Mesothelial cell of epicardium (in vitro differentiated cells): Measurements from ENCODE around the gene PLD3. TPM values are rescaled to one million over a fixed set of nuclear protein-coding genes. Genes with fewer than 3 reads are reported as not detected.

ENCODE experiments used
- DNase-seq, 2 experiments: peaks; one replicate each; pipeline ENCODE4 v3.0.0; 2021; ENCODE audit warnings: low spot score in 2 of 2; ENCODE audit not compliant: unreplicated experiment in 2 of 2
- H3K27ac Mint-ChIP-seq: 2 replicates; pipeline ENCODE4 v1.8.0; 2021; ENCODE audit warnings: mixed read lengths
- H3K27me3 Mint-ChIP-seq: 2 replicates; pipeline ENCODE4 v1.8.0; 2021; ENCODE audit warnings: low read depth, mixed read lengths
- H3K36me3 Mint-ChIP-seq: 2 replicates; pipeline ENCODE4 v1.8.0; 2021; ENCODE audit warnings: mixed read lengths
- H3K4me1 Mint-ChIP-seq: 2 replicates; pipeline ENCODE4 v1.8.0; 2021; ENCODE audit warnings: mixed read lengths
- H3K4me3 Mint-ChIP-seq: 2 replicates; pipeline ENCODE4 v1.8.0; 2021; ENCODE audit warnings: mild to moderate bottlenecking, moderate library complexity, mixed read lengths
- H3K9me3 Mint-ChIP-seq: 2 replicates; pipeline ENCODE4 v1.8.0; 2021; ENCODE audit warnings: mixed read lengths
- total RNA-seq: library from RNA; stranded (reverse); gene quantifications from 3 replicates; pipeline ENCODE4 v1.2.1, GENCODE V29; 2021
- TF ChIP-seq, protein P1 (sequence below): fragments of 200-600 bp; sonication (generic); IDR thresholded peaks from one replicate; pipeline ENCODE4 v1.5.0; 2021; ENCODE audit warnings: antibody characterized with exemption; ENCODE audit not compliant: unreplicated experiment

PLD3 gene
- total RNA-seq, 1 donor from 2014 or later, result 369 TPM

DNA sequence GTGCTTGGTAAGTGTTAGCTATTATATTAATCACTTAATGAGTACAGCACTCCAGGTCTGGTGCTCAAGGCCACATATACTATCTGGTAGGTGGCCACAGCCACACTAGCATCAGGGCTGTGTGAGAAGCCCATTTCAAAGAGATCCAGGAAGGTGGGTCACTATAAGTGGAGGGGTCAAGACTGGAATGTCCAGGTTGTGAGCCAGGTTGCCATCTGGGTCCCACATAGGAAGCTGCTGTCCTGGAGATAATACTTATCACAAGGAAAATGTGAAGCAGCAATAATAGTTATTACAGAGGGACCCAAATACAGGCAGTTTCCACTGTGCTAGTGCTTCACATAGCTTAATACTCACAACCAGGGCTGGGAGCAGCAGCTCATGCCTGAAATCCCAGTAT, 13.4 kb upstream of the PLD3 start:
- Mint-ChIP-seq H3K36me3 (peaks cover 36% of the 10 kb centered on the region), H3K4me1 (peaks cover 4% of the 10 kb centered on the region)

GRCh38 chr19:40335855-40336600, 12.5 kb upstream of the PLD3 start:
- Mint-ChIP-seq H3K9me3 (no peaks in the 10 kb centered on the region), H3K36me3 (peaks cover 34% of the 10 kb centered on the region), H3K4me1 (peaks cover under 1% of the 10 kb centered on the region), H3K27ac (no peak overlapping the region), H3K27me3 (no peaks in the 10 kb centered on the region), H3K4me3 (no peak overlapping the region)
- TF ChIP-seq, protein P1, sequence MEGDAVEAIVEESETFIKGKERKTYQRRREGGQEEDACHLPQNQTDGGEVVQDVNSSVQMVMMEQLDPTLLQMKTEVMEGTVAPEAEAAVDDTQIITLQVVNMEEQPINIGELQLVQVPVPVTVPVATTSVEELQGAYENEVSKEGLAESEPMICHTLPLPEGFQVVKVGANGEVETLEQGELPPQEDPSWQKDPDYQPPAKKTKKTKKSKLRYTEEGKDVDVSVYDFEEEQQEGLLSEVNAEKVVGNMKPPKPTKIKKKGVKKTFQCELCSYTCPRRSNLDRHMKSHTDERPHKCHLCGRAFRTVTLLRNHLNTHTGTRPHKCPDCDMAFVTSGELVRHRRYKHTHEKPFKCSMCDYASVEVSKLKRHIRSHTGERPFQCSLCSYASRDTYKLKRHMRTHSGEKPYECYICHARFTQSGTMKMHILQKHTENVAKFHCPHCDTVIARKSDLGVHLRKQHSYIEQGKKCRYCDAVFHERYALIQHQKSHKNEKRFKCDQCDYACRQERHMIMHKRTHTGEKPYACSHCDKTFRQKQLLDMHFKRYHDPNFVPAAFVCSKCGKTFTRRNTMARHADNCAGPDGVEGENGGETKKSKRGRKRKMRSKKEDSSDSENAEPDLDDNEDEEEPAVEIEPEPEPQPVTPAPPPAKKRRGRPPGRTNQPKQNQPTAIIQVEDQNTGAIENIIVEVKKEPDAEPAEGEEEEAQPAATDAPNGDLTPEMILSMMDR, result no peak
- no peak for DNase-seq

More for the DNA sequence above, 13.4 kb upstream of the PLD3 start:
- no peaks in the 10 kb centered on the region for H3K27me3 Mint-ChIP-seq
- TF ChIP-seq, protein P1, result no peak
- H3K9me3 Mint-ChIP-seq, result no peaks in the 10 kb centered on the region
- H3K27ac Mint-ChIP-seq, result no peak overlapping the region
- no peak overlapping the region for H3K4me3 Mint-ChIP-seq
- no peak for DNase-seq

DNA sequence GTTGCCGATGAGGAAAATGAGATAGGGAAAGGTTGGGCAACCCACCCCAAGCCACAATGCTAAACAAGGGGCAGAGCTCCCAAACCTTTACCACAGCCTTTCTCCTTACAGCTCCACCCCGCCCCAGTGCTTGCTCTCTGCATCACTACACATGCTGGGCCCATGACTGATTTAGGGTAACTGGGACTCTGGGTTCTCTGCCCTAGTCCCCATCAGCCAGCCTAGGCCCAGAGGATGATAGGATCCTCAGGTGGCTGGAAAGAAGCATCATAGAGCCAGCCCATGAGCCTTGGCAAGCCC, 11.9 kb upstream of the PLD3 start:
- Mint-ChIP-seq H3K9me3 (no peaks in the 10 kb centered on the region), H3K36me3 (peaks cover 29% of the 10 kb centered on the region), H3K4me3 (no peak overlapping the region), H3K27me3 (no peaks in the 10 kb centered on the region), H3K4me1 (no peaks in the 10 kb centered on the region), H3K27ac (no peak overlapping the region)
- TF ChIP-seq, protein P1, result no peak
- no peak for DNase-seq

- no peaks in the 10 kb centered on the region for H3K27me3 Mint-ChIP-seq
- no peaks in the 10 kb centered on the region for H3K9me3 Mint-ChIP-seq
- TF ChIP-seq, protein P1, result no peak
- H3K27ac Mint-ChIP-seq, result no peak overlapping the region
- no peaks in the 10 kb centered on the region for H3K4me1 Mint-ChIP-seq
- no peak overlapping the region for H3K4me3 Mint-ChIP-seq
- no peak for DNase-seq
- peaks cover 28% of the 10 kb centered on the region for H3K36me3 Mint-ChIP-seq
These were observed 11.4 kb upstream of the PLD3 start for GRCh38 chr19:40337107-40337506.

DNA sequence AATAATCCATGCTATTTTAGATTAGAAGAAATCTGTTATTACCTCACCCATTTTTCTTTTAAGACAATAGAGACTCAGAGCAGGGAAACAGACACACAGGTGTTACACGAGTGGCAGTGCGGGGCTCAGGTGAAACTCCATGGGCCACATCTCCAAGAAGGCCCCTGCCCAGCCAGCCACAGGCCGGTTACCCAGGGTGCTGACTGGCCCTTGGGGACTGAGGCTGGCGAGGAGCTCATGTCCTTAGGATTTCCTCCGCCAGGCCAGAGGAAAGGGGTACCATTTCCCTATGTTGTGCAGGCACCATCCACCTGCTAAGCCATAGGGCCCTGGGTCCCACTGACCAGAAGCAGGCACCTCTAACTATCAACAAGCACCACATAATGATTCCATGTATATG, 10.9 kb upstream of the PLD3 start:
- Mint-ChIP-seq H3K9me3 (no peaks in the 10 kb centered on the region), H3K4me3 (no peak overlapping the region), H3K27ac (no peak overlapping the region), H3K27me3 (no peaks in the 10 kb centered on the region), H3K4me1 (no peaks in the 10 kb centered on the region), H3K36me3 (peaks cover 26% of the 10 kb centered on the region)
- TF ChIP-seq, protein P1, result no peak
- DNase-seq, result no peak
